Stimulated activated CD4-positive, alpha-beta T cell treated with anti-CD3 and anti-CD28 coated beads, TNF-alpha, amount 100 ng/mL, for 24 hours (primary cell): Measurements from ENCODE around the gene FOXF1.

Experiments
- DNase-seq, 3 experiments: peaks; one replicate each; pipeline ENCODE4 v3.0.0-alpha.2; 2020; ENCODE audit warnings: low read depth in 3 of 3

The FOXF1 gene

DNA sequence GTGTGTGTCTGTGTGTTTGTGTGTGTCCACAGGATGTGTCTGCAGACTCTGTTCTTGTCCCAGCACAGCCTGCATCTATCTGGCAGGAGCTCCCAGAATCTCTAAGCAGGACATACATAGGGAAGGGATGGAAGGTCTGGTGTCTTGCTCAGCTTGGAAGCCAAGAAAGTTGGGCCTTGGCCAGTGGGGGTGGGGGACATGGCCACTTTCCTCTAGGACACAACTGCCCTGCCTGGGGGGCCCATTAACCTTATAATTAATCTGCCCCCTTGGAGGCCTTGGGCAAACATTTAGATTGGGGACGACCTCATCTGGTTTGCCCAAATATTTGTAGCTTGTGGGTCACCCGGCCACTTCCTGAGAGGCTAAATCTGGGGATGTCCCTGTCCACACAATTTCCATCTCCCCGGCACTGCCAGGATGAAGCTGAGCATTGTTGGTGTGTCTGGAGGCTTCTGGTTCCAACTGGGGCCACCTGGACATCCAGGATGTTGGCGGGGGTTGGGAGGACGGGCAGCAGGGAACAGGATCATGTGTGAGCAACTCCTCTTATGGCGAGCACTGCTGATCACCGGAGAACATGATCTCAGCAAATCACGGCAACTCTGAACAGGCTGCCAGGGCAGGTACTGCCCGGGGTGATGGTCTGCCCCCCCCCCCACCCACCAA lies 17.2 kb upstream of the FOXF1 start:
- no peak for DNase-seq

- no peak for DNase-seq
Measured at GRCh38 chr16:86494039-86494564, 16.2 kb upstream of the FOXF1 start.

GRCh38 chr16:86494565-86495356 lies 15.6 kb upstream of the FOXF1 start:
- DNase-seq = no peak

DNA sequence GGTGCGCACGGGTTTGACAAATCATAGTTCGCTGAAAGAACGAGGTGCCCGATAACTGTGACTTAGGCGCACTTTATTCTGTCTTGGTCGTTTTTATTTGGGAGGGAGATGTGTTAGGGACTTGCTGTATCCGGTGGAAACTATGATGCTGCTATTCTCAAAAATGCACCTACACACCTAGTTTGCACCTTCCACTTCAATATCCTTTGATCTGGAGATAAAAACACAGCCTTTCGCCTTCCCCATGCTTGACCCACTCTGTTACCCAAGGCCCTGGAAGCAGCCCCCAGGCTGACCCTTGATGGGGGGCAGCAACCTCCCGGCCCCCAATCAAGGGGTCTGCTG lies 15.0 kb upstream of the FOXF1 start:
- DNase-seq = no peak

GRCh38 chr16:86495756-86496261 lies 14.5 kb upstream of the FOXF1 start:
- no peak for DNase-seq

DNA sequence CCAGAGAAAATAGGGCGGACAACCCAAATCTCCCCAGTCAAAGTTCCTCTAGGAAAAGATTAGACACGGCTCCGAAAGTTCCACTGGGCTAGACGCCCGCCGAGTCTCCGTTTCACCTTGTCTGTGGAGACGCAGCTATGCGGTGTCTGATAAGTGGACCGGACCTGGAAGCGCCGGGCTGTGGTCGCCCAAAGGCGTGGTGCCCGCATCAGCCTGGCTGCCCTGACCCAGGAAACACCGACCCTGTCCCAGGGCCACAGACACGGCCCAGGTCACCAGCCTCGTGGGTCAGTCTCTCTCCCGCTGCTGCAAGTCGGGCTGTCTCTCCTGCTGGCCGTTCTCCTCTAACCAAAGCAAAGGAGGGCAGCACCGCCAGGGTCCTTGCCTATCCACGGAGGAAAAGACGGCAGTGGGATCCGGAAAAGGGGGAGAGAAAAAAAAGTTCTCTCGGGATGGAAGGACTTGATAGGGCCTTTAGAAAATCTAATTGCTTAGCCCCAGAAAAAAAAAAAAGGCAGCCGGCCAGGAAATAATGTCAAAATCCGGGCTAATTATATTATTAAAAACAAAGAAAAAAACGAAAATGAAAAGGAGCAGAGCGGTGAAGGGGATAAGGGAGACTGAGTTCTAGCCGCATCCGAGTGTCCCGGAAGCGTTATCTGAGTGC lies 13.9 kb upstream of the FOXF1 start:
- no peak for DNase-seq

DNA sequence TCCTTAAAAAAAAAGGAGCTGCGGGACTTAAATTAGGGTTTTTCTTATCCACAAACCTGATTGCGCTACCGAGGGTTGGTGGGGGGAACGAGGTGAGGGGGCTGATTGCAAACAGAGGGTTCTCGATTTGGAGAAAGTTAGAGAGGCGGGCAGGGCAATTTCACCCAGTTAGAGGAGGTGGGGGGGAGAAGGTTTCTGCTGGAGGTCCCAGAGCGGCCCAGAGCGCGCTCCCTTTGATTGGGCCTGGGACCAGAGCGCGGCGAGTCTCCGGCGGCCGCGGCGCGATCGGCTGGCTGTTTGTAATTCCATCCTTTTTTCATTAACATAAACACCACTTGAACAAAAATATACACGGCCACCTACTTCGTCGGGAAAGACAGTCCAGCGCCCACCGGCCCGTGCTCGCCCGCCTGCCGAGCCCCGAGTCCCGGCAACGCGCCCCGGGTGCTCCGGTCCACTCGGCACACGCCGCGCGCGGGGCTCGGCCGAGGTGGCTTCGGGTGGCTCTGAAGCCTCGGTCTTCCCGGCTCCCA lies 13.3 kb upstream of the FOXF1 start:
- DNase-seq = no peak

DNA sequence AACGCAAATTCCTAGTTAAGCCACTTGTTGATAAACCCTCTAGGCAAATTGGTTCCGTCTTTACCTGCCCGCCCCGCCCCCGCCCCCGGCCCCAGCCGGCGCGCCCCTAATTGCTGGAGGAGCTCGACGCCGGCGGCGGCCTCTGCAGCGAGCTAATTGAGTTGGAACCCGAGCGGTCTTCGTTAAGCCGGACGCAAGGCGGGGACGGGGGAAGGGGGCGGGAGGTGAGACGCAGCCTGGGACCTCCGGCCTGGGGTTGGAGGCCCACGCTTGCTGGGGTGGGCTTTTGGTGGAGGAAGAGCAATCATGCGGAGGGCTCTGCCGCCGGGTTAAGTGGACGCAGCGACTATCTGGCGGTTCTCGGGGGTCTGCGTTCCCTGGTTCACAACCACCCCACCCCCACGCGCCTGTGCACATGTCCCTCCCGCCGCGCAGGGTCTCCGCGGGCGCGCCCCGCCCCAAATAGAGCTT lies 12.7 kb upstream of the FOXF1 start:
- DNase-seq = no peak

- DNase-seq = no peak
Measured at GRCh38 chr16:86498155-86498670, 12.1 kb upstream of the FOXF1 start.

- no peak for DNase-seq
Measured at GRCh38 chr16:86498671-86499439, 11.5 kb upstream of the FOXF1 start.

DNA sequence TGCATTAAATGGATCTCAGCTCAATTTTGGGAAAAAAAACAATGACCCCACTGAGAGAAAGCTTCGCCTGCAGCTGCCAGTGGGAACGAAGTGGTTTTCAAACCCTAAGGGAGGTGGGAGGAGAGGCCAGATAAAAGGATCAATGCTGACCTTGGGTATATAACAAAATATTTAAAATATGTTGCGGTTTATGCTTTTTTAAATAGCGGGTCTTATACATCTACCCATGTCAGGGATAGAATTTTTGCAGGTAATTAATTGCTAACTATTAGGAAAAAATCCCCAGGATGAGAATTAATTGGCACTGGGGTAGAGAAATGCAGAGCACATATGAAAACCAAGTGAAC lies 10.9 kb upstream of the FOXF1 start:
- DNase-seq = no peak

DNA sequence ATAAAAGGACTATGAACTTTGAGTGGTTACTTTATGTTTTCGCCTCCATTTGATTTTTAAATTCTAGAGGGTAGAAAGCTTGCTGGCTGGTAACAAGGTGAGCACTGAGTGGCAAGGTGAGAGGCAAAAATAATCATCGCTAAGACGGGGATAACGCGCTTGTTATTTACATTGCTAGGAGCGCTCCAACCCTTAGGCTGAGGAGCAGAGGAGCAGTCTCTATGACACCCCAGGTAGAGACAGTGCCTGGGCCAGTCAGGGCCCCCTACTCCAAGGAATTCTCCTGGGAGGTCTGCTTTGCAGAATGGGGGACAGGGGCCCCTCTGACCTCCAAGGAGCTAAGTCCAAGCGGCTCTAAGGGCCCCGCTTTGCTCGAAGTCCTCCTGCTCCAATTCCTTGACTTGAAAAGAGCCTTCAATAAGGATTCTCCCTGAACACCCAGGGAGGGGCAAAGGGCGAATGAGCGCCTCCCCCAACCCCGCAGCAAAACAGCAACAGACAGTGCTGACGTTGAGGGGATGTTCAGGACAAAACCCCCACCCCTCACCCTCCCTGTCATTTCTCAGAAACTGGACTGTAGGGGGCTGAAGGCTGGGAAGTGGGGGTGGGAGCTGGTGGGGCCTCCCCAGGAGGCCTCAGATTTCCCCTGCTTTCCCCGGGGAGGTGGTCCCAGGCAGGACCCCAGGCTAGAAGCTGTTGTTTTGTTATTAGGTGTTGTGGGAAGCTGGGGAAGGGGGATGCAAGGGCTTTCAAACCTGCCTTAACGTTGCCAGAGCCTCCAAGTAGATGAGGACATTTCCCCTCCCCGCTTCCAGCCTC lies 10.2 kb upstream of the FOXF1 start:
- DNase-seq = no peak

GRCh38 chr16:86500708-86501510 lies 9.4 kb upstream of the FOXF1 start:
- no peak for DNase-seq

- no peak for DNase-seq
Measured at GRCh38 chr16:86501989-86502855, 8.1 kb upstream of the FOXF1 start.

GRCh38 chr16:86502856-86503748 lies 7.2 kb upstream of the FOXF1 start:
- no peak for DNase-seq

DNA sequence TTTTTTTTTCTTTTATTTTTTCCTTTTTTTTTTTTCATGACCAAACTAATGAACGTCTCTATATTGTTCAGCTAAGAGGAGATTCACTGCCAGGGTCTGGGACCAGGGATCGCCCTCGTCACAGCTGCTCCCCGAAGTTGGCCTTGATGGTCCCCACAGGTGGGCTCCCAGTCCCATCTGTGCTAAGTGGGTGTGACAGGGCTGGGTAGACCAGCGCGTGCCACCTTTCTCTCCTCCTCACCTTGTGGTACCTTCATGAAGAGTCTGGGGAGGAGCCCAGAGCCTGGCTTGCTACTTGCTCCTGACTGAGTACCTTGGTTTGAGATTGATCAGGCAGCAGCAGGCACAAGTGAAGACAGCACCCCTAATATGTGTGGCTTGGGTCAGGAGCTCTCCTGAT lies 6.5 kb upstream of the FOXF1 start:
- no peak for DNase-seq
